HL-60 (cell line): ENCODE data around the gene TNFSF8.

Source experiments
- GABPA ChIP-seq: IDR thresholded peaks from 2 replicates; pipeline ENCODE4 v1.6.1; 2012; ENCODE audit warnings: low read depth
- TF ChIP-seq, protein P1 (sequence below): IDR thresholded peaks from one replicate; pipeline ENCODE4 v1.5.1; 2011; ENCODE audit warnings: low read length, control low read depth, inconsistent platforms; ENCODE audit not compliant: insufficient read depth
- TF ChIP-seq, protein P2 (sequence below): IDR thresholded peaks from 2 replicates; pipeline ENCODE4 v1.6.1; 2012; ENCODE audit warnings: low read depth; ENCODE audit not compliant: insufficient replicate concordance

DNA sequence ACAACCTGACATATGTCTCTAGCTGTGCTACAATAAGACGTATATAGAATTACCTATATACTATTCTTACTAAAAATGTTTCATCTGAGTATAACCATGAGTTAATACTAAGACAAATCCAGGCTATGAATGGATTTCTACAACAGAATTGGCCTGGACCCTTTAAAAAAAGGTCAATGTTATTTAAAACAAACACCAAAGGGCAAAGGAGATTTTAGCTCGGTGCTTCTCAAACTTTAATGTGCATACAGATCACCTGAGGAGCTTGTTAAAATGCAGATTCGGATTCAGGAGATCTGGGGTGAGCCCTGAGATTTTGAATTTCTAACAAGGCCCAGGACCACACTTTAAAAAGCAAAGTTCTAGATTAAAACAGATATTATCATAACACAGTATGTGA lies 6.5 kb downstream of the TNFSF8 start:
- TF ChIP-seq, protein P1, sequence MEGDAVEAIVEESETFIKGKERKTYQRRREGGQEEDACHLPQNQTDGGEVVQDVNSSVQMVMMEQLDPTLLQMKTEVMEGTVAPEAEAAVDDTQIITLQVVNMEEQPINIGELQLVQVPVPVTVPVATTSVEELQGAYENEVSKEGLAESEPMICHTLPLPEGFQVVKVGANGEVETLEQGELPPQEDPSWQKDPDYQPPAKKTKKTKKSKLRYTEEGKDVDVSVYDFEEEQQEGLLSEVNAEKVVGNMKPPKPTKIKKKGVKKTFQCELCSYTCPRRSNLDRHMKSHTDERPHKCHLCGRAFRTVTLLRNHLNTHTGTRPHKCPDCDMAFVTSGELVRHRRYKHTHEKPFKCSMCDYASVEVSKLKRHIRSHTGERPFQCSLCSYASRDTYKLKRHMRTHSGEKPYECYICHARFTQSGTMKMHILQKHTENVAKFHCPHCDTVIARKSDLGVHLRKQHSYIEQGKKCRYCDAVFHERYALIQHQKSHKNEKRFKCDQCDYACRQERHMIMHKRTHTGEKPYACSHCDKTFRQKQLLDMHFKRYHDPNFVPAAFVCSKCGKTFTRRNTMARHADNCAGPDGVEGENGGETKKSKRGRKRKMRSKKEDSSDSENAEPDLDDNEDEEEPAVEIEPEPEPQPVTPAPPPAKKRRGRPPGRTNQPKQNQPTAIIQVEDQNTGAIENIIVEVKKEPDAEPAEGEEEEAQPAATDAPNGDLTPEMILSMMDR = no peak
- TF ChIP-seq GABPA = no peak
- TF ChIP-seq, protein P2, sequence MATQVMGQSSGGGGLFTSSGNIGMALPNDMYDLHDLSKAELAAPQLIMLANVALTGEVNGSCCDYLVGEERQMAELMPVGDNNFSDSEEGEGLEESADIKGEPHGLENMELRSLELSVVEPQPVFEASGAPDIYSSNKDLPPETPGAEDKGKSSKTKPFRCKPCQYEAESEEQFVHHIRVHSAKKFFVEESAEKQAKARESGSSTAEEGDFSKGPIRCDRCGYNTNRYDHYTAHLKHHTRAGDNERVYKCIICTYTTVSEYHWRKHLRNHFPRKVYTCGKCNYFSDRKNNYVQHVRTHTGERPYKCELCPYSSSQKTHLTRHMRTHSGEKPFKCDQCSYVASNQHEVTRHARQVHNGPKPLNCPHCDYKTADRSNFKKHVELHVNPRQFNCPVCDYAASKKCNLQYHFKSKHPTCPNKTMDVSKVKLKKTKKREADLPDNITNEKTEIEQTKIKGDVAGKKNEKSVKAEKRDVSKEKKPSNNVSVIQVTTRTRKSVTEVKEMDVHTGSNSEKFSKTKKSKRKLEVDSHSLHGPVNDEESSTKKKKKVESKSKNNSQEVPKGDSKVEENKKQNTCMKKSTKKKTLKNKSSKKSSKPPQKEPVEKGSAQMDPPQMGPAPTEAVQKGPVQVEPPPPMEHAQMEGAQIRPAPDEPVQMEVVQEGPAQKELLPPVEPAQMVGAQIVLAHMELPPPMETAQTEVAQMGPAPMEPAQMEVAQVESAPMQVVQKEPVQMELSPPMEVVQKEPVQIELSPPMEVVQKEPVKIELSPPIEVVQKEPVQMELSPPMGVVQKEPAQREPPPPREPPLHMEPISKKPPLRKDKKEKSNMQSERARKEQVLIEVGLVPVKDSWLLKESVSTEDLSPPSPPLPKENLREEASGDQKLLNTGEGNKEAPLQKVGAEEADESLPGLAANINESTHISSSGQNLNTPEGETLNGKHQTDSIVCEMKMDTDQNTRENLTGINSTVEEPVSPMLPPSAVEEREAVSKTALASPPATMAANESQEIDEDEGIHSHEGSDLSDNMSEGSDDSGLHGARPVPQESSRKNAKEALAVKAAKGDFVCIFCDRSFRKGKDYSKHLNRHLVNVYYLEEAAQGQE = no peak
